GM13976 (cell line): ENCODE results near the gene ARPC4.

Source experiments
- DNase-seq: peaks from one replicate; pipeline ENCODE4 v3.0.0; 2012; ENCODE audit warnings: low spot score
- in situ Hi-C: fragments of 300-500 bp; cut with MboI; formaldehyde crosslinking; loops from one replicate; pipeline ENCODE4 v1.12.0; 2022; ENCODE audit warnings: low sequenced_read_pairs, mixed read lengths, inconsistent platforms; ENCODE audit not compliant: unreplicated experiment
- TF ChIP-seq, protein P1 (sequence below): IDR thresholded peaks from 2 replicates; pipeline ENCODE4 v1.5.1; 2012; ENCODE audit warnings: borderline replicate concordance, mild to moderate bottlenecking; ENCODE audit not compliant: insufficient read depth; ENCODE audit errors: extremely low read depth, missing control alignments, control extremely low read depth

Gene ARPC4

DNA sequence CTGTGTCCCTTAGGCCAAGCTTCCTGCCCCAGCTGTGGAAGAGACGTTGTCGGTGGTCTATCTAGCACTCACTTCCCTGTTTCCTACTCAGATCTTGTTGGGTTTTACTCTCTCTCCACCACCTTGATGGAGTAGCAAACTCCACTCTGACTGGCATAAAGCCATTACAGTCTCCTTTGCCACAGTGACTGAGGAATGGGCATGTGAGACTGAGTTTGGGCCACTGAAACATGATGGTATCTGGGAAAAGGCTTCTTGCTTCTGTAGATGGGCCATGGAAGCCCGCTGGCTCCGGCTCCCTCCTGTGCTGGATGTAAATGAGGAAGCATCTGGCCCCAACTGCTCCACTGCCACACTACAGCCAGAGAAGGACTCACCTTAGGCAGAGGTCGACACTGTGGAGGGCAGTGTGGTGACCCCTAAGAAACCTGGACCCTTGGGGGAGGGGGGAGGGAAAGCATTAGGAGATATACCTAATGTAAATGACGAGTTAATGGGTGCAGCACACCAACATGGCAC lies 13.7 kb upstream of the ARPC4 start:
- TF ChIP-seq, protein P1, sequence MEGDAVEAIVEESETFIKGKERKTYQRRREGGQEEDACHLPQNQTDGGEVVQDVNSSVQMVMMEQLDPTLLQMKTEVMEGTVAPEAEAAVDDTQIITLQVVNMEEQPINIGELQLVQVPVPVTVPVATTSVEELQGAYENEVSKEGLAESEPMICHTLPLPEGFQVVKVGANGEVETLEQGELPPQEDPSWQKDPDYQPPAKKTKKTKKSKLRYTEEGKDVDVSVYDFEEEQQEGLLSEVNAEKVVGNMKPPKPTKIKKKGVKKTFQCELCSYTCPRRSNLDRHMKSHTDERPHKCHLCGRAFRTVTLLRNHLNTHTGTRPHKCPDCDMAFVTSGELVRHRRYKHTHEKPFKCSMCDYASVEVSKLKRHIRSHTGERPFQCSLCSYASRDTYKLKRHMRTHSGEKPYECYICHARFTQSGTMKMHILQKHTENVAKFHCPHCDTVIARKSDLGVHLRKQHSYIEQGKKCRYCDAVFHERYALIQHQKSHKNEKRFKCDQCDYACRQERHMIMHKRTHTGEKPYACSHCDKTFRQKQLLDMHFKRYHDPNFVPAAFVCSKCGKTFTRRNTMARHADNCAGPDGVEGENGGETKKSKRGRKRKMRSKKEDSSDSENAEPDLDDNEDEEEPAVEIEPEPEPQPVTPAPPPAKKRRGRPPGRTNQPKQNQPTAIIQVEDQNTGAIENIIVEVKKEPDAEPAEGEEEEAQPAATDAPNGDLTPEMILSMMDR: no peak
- no peak for DNase-seq
- in situ Hi-C loops: no loop called here

DNA sequence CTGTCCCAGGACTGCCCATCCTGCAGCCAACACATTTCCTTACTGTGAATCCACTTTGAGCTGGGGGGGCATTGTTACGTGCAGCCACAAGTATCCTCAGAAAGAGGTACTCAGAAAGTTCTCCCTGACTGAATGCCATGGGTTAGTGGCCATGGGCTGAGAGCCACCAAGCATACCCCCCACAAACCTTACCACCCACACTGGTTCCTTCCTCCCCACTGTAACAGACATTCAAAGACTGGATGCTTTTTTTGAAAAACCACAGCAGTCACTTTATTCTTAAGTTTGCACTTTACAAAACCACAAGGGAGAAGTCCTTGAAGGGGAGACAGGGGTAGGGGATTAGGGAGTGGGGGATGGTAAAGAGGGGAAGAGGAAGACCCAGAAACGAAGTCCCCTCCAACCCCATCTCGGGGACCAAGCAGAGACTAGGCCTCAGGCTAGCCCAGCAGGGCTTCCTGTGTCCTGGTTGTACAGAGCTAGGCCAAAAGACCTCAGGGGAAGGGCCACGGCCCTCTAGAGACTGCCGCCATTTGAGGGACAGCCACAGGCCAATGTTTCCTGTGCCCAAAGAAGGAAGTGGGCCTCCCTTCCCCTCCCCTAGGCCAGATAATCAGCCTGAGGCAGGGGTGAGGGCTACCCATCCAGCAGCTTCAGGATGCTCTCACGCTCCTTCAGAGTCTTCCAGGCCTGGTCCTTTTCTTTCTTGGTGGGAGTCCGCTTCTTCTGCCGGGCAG lies 13.0 kb upstream of the ARPC4 start:
- DNase-seq: peak; percentile 72
- in situ Hi-C loops: no loop called here
- TF ChIP-seq, protein P1: no peak

DNA sequence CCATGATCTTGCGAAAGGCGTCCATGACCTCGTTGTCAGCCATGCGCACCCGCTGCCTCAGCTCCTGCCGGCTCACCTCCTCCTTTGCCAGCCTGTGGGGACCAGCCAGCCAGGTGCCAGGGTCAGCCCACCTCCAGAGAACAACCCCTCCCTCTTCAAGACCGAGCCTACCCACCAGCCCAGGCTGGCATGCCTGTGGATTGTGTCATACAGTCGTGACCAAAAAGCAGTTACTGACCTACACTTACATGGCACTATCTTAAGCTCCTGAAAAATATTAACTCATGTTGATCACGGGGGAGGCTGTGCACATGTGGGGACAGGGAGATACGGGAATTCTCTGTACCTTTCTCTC lies 12.4 kb upstream of the ARPC4 start:
- no peak for DNase-seq
- in situ Hi-C loops: no loop called here
- TF ChIP-seq, protein P1: no peak

DNA sequence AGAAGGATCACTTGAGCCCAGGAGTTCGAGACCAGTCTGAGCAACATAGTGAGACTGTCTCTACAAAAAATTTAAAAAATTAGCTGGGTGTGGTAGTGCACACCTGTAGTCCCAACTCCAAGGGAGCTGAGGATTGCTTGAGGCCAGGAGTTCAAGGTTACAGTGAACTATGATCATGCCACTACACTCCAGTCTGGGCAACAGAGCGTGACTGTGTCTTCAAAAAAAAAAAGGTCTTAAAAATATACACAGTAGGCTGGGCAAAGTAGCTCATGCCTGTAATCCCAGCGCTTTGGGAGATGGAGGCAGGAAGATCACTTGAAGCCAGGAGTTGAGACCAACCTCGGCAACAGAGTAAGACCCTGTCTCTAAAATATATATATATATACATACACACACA lies 12.0 kb upstream of the ARPC4 start:
- TF ChIP-seq, protein P1: no peak
- in situ Hi-C loops: no loop called here
- no peak for DNase-seq

DNA sequence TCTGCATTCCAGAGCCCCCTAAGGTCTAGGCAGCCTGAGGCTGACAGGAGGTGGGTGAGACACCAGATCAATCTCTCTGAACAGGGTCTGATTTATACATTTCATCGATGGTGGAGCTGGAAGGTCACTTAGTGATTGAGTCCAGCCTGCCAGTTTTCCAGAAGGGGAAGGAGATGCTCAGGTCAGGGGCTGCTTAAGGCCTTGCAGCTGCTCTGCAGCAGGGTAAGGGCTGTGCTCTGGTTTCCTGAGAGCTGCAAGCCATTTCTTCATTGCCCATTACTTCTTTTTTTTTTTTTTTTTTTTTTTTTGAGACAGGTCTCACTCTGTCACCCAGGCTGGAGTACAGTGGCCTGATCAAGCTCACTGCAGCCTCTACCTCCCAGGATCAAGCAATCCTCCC lies 11.3 kb upstream of the ARPC4 start:
- in situ Hi-C loops: no loop called here
- DNase-seq: no peak
- TF ChIP-seq, protein P1: no peak

GRCh38 chr3:9781978-9782603 lies 10.8 kb upstream of the ARPC4 start:
- DNase-seq: no peak
- TF ChIP-seq, protein P1: no peak
- in situ Hi-C loops: no loop called here
